Measurements from ENCODE around the gene COL4A3. TPM values are rescaled to one million over a fixed set of nuclear protein-coding genes. Genes with fewer than 3 reads are reported as not detected.
A peak's percentile ranks its signal among the peaks of the same experiment; 100 is the strongest.

The COL4A3 gene
- total RNA-seq, 1 donor from 2014 or later, result 0.26 TPM

DNA sequence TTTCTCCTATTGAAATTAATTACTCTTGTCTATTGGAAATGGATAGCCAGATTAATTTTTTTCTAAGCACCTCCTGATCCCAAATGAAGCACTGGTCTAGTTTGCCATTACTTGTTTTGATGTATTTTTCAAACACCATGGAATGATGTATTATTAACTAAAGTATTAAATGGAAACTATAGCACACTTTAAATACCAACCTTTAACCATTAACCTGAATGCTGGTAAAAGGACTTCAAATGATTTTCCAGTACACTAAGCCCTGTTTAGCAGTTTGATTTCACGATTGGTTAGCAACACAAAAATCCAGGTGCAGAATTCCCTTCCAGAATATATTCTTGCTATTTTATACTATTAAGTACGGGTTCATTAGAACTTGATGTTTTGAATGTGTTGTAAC lies 37.3 kb downstream of the COL4A3 start:
- Histone ChIP-seq H3K36me3 (ENCODE audit: control insufficient read depth, insufficient read depth, low read length) (no peaks in the 10 kb centered on the region), H3K4me3 (ENCODE audit: low read depth, low read length) (no peak overlapping the region), H3K27me3 (ENCODE audit: control insufficient read depth, insufficient read depth, low read length) (no peaks in the 10 kb centered on the region)
- DNase-seq (ENCODE audit: low read depth), result no peak
- no peak for TF ChIP-seq CTCF (IDR thresholded peaks at IDR 0.05; ENCODE audit: insufficient read depth, low read length, severe bottlenecking)
- FAIRE-seq, result no peak

DNA sequence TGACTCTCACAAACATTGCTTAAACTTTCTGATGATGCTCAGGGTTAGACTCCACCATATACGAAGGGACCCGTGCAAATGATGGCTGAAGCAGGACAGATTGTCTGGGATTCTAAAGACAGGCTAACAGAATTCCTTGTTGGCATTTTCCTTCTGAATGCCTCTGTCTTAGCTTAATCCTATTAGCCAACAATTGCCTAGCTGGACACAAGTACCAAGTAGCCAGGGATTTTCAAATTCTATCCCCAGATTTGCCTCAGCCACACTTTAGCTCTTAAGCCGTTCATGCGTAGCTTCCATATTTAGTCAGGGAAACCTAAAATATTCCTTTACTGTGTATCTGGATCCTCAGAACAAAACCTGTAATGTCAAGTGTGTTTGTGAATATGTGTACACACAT lies 40.0 kb downstream of the COL4A3 start:
- TF ChIP-seq CTCF (IDR thresholded peaks at IDR 0.05; ENCODE audit: insufficient read depth, low read length, severe bottlenecking), result no peak
- no peak overlapping the region for H3K4me3 ChIP-seq (ENCODE audit: low read depth, low read length)
- DNase-seq (ENCODE audit: low read depth) (no peak), FAIRE-seq (no peak)
- no peaks in the 10 kb centered on the region for H3K27me3 ChIP-seq (ENCODE audit: control insufficient read depth, insufficient read depth, low read length)
- no peaks in the 10 kb centered on the region for H3K36me3 ChIP-seq (ENCODE audit: control insufficient read depth, insufficient read depth, low read length)

DNA sequence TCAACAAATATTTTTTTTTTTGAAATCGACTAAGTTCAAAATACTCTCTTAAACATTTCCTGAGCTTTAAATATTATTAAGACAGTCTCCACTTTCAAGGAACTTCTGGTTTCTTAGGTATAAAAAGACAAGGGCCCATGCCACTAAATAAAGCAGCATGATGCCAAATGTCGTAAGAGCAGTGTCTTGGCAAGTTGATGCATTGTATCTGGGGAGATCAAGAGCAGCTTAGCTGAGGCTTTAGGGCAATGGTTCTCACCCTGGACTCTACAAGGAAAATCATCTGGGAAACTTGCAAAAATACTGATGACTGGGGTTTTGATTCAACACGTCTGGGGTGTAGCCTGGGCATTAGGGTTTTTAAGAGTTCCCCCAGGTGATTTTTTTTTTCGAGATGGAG lies 41.3 kb downstream of the COL4A3 start:
- H3K27me3 ChIP-seq (ENCODE audit: control insufficient read depth, insufficient read depth, low read length), result no peaks in the 10 kb centered on the region
- no peaks in the 10 kb centered on the region for H3K36me3 ChIP-seq (ENCODE audit: control insufficient read depth, insufficient read depth, low read length)
- no peak for DNase-seq (ENCODE audit: low read depth)
- H3K4me3 ChIP-seq (ENCODE audit: low read depth, low read length), result no peak overlapping the region
- FAIRE-seq, result no peak
- TF ChIP-seq CTCF (IDR thresholded peaks at IDR 0.05; ENCODE audit: insufficient read depth, low read length, severe bottlenecking), result no peak

DNA sequence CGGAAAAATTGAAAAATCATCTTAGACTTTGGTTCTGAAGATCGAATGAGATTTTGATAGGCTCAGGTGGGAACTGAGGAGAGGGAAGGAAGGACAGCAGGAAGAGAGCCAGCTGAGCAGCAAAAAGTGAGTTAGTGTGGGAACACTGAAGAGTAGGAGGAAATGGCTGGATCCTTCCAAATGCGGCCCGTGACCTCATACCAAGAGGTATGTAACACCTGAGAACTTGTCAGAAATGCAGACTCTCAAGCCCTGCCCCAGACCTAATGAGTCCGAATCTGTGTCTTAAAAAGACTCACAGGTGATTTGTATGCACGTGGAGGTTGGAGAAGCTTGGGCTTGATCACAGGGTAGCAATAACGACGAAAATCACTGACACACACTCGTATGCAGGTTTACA lies 42.0 kb downstream of the COL4A3 start:
- Histone ChIP-seq H3K27me3 (ENCODE audit: control insufficient read depth, insufficient read depth, low read length) (no peaks in the 10 kb centered on the region), H3K36me3 (ENCODE audit: control insufficient read depth, insufficient read depth, low read length) (no peaks in the 10 kb centered on the region), H3K4me3 (ENCODE audit: low read depth, low read length) (no peak overlapping the region)
- no peak for TF ChIP-seq CTCF (IDR thresholded peaks at IDR 0.05; ENCODE audit: insufficient read depth, low read length, severe bottlenecking)
- peak; percentile 50 for DNase-seq (ENCODE audit: low read depth)
- peak; percentile 32 for FAIRE-seq

DNA sequence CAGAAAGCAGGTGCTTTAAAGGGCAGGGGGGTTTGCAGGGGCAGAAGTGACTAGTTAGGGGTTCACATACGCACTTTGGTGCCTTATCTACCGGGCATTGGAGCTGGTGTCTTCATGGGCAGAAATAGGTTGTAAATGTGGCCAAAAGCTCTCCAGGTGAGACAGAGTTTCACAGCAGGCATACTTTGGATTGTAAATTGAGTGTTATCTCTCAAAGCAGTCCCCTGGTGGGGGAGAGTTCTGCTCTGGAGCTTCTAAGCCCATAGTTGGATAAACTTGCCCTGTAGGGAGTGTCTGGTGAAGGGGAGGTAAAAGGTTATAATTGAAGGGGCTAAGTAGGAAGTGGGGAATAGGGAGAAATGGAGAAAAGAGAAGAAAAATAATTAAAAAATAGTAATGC lies 43.1 kb downstream of the COL4A3 start:
- no peaks in the 10 kb centered on the region for H3K27me3 ChIP-seq (ENCODE audit: control insufficient read depth, insufficient read depth, low read length)
- DNase-seq (ENCODE audit: low read depth) (no peak), FAIRE-seq (no peak)
- no peak for TF ChIP-seq CTCF (IDR thresholded peaks at IDR 0.05; ENCODE audit: insufficient read depth, low read length, severe bottlenecking)
- no peak overlapping the region for H3K4me3 ChIP-seq (ENCODE audit: low read depth, low read length)
- no peaks in the 10 kb centered on the region for H3K36me3 ChIP-seq (ENCODE audit: control insufficient read depth, insufficient read depth, low read length)

DNA sequence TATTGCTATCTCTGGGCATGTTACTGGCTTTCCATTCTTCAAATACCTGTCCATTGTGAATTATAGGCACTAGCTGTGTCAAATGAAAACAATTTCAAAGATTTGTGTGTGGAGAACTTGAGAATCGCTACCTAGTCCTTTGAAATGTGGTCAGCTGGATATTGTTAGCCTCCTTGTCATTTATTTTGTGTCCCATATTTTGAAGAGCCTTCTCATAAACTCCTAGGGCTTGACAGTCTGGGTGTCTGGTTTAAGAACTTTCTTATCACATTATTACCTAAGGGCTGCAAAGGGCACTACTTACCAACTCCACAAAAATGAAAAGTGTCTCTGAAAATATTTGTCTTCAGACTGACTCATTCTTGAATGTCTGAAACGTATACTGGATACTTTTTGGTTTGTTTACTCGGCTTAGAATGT lies 50.2 kb downstream of the COL4A3 start:
- no peaks in the 10 kb centered on the region for H3K36me3 ChIP-seq (ENCODE audit: control insufficient read depth, insufficient read depth, low read length)
- TF ChIP-seq CTCF (IDR thresholded peaks at IDR 0.05; ENCODE audit: insufficient read depth, low read length, severe bottlenecking), result no peak
- FAIRE-seq, result no peak

More for the DNA sequence above, 50.2 kb downstream of the COL4A3 start:
- peak; percentile 54 for DNase-seq (ENCODE audit: low read depth)
- Histone ChIP-seq H3K27me3 (ENCODE audit: control insufficient read depth, insufficient read depth, low read length) (no peaks in the 10 kb centered on the region), H3K4me3 (ENCODE audit: low read depth, low read length) (no peak overlapping the region)

All from bronchial epithelial cell (primary cell).